GM12801 (cell line): ENCODE measurements around the gene CXCL5.

Experiments
- CTCF ChIP-seq: IDR thresholded peaks from one replicate; pipeline ENCODE4 v1.5.1; 2011; ENCODE audit warnings: control low read depth; ENCODE audit not compliant: insufficient read length; ENCODE audit errors: extremely low read depth

CXCL5 gene

DNA sequence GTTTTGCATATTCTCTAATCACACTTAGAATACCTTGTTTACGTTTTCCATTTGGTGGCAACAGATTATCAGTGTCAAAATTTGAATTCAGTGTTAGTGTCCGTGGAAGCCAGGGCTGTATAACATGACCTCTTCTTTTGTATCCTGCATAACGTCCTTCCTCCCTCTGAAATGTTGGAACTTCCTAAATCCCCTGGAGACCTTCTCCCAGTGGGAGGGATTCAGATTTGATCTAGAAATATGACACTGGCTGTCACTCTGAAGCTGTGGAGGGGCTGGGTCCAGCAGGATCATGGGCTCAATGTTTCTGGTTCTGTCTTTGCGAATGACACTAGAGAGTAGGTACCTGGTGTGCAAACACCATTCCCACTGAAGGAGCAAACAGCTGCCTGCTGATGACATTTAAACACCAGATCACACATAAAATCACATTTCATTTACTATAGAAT, 40.9 kb upstream of the CXCL5 start:
- TF ChIP-seq CTCF = no peak

DNA sequence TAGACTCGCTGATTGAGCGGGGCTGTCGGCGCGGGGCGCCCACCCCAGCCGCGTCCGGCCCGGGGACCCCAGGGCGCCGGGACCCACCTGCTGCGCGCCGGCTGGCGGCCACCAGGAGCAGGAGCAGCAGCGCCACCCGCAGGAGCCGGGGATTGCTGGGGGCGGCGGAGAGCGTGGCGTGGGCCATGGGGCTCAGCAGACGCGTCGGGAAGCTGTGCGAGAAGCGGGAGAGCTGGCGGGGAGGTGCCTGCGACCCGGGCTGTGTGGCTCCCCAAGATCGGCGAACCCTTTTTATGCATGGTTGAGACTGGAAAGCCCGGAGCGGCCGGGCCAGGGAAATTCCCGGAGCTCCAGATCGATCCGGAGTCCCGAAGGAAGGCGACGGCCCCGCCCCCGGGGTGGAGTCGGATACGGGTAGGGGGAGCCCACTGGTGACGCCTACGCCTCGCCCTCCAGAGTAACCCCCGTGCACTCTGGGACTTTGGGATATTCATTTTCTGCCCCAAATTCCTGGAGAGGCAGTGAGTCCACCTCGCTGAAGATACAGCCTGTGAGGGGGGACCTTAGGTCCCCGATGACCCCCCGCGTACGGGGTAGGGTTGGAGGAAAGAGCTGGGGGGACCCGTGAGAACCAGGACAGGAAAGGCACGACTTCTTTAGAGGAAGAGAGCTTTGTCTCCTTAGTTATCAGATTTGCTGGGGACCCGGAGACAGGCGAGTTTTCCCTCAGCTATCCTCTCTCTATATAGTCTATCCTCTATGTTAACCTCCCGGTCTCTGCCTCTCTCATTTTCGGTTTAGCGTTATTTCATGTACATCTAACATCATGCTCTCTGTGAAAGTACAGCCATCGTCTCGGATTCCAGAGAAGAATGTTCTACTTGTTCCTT, 40.2 kb upstream of the CXCL5 start, which contains the start of gene CXCL3:
Gene CXCL3 (minus strand): TSS at position 265 of the 890 bp plus-strand sequence. CDS start 78 bp downstream, at position 187.
- TF ChIP-seq CTCF = no peak

DNA sequence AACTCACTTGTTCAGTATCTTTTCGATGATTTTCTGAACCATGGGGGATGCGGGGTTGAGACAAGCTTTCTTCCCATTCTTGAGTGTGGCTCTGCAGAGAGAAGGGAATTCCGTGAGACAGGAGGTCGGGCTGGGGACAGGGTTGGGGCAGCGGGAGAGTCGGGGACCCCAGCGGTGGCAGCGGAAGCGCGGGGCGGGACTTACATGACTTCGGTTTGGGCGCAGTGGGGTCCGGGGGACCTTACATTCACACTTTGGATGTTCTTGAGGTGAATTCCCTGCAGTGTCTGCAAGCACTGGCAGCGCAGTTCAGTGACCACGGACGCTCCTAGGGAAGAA, 39.6 kb upstream of the CXCL5 start:
- no peak for TF ChIP-seq CTCF

DNA sequence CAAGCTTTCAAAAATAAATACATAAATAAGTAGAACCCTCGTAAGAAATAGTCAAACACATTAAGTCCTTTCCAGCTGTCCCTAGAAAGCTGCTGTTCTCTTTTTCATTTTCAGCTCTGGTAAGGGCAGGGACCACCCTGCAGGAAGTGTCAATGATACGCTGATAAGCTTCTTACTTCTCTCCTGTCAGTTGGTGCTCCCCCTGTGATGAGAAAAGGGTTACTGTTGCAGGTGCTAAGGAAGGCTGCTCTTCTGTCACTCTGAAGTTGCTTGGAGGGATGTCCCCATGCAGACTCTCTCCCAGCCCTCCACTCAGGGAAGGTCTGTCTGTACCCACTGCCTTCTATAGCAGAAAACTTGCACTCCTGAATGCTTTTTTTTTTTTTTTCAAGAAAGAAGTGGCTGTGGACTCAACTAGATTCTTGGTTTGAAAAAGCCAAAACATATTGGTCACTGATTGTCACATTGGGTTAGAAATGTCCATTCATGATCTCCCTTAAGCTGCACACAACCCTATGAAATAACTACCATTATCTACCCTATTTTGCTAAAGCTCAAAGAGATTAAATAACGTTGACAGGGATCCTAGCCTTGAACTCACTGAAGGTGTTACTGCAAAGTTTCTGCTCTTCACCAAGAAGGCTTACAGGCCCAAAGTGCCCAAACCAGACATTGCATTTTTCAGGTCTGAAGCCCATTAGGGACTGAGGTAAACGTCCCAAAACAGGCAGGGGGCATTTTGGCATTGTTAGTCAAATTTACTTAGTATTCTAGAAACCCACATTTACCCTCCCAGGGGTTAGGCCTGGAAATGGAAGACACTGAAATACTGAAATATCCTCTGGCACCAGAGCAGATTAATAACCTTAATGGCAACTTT, 38.8 kb upstream of the CXCL5 start:
- no peak for TF ChIP-seq CTCF

DNA sequence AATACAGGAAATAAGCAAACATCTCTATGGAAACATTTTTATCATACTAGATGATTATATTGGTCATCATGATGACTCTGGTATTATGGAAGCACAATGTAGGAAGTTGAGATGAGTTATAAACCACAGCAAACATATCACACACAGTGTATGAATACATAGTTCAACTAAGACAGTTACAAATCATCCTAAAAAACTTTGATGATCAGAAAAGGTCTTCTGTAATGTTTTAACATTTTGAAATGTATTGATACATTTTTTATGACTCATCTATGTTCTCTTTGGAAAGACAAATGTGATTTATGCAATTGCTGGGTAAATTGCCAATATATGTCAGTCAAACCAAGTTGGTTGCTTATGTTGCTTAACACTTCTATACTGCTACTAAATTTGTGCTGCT, 35.3 kb upstream of the CXCL5 start:
- TF ChIP-seq CTCF = no peak

GRCh38 chr4:74032064-74032463, 33.6 kb upstream of the CXCL5 start:
- TF ChIP-seq CTCF = no peak

DNA sequence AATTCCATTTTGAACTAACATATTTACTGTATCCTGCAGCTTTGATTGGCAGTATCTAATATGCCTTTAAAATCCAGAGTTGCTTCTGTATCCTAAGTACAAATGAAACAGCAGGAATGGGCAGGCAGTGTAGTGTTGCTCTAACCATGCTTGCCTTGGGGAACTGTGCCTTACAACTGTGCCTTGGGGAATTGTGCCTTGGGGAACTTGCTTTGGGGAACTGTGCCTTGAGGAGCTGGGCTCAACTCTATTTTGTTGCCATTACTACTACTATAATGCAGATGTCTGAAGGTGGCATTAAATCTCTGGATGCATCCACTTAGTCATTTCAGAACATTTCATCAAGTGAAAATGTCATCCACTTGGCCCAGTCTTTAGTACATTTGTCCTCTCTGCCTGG, 33.1 kb upstream of the CXCL5 start:
- TF ChIP-seq CTCF = no peak
